Hepatocyte (in vitro differentiated cells): ENCODE data around the gene GPATCH4. TPM values are rescaled to one million over a fixed set of nuclear protein-coding genes. Genes with fewer than 3 reads are reported as not detected.

Experiments
- DNase-seq: peaks from one replicate; pipeline ENCODE4 v3.0.0-alpha.2; 2016; ENCODE audit warnings: low spot score
- H2AFZ ChIP-seq: fragments of 200-600 bp; sonication (generic); 2 replicates; pipeline ENCODE4 v1.6.0; 2016; ENCODE audit warnings: antibody characterized with exemption, mild to moderate bottlenecking
- H3K27ac ChIP-seq: fragments of 200-600 bp; sonication (generic); 2 replicates; pipeline ENCODE4 v1.5.1; 2016; ENCODE audit warnings: mild to moderate bottlenecking
- H3K27me3 ChIP-seq: fragments of 200-600 bp; sonication (generic); 2 replicates; pipeline ENCODE4 v1.6.1; 2016
- H3K36me3 ChIP-seq: fragments of 200-600 bp; sonication (generic); replicated peaks from 2 replicates; pipeline ENCODE4 v1.5.1; 2016; ENCODE audit warnings: low read depth; ENCODE audit not compliant: insufficient read depth
- H3K4me1 ChIP-seq: fragments of 200-600 bp; sonication (generic); 2 replicates; pipeline ENCODE4 v1.5.1; 2016; ENCODE audit warnings: mild to moderate bottlenecking, moderate library complexity; ENCODE audit not compliant: insufficient read depth
- H3K4me2 ChIP-seq: fragments of 200-600 bp; sonication (generic); 2 replicates; pipeline ENCODE4 v1.6.0; 2016
- H3K4me3 ChIP-seq: fragments of 200-600 bp; sonication (generic); 2 replicates; pipeline ENCODE4 v1.5.1; 2016; ENCODE audit warnings: mild to moderate bottlenecking
- H3K79me2 ChIP-seq: fragments of 200-600 bp; sonication (generic); 2 replicates; pipeline ENCODE4 v1.6.0; 2017; ENCODE audit warnings: mild to moderate bottlenecking
- H3K9me2 ChIP-seq: fragments of 200-600 bp; sonication (generic); replicated peaks from 2 replicates; pipeline ENCODE4 v1.6.0; 2017; ENCODE audit warnings: mild to moderate bottlenecking; ENCODE audit not compliant: insufficient read depth
- H3K9me3 ChIP-seq: fragments of 200-600 bp; sonication (generic); 2 replicates; pipeline ENCODE4 v1.5.1; 2016; ENCODE audit warnings: low read depth, mild to moderate bottlenecking
- H4K20me1 ChIP-seq: fragments of 200-600 bp; sonication (generic); 2 replicates; pipeline ENCODE4 v1.6.0; 2016; ENCODE audit warnings: mild to moderate bottlenecking; ENCODE audit not compliant: insufficient read depth, poor library complexity, severe bottlenecking
- EZH2 ChIP-seq: fragments of 200-600 bp; sonication (generic); IDR thresholded peaks from 2 replicates; pipeline ENCODE4 v1.6.1; 2016; ENCODE audit warnings: antibody characterized with exemption, mild to moderate bottlenecking, borderline replicate concordance
- EZH2phosphoT487 ChIP-seq: fragments of 200-600 bp; sonication (generic); IDR thresholded peaks from one replicate; pipeline ENCODE4 v1.6.1; 2018; ENCODE audit warnings: antibody characterized with exemption, mild to moderate bottlenecking, low read depth, moderate library complexity; ENCODE audit not compliant: unreplicated experiment, severe bottlenecking
- WGBS: methylation state at CpG from one replicate; pipeline ENCODE4 v1.1.6; 2016; ENCODE audit warnings: low lambda C conversion rate; ENCODE audit errors: missing lambda C conversion rate; 5-methylcytosine and 5-hydroxymethylcytosine counted together
- polyA plus RNA-seq: library from polyadenylated mRNA; unstranded; fragments of >200 nt; fragmentation: Nextera tagmentation; extraction: Ambion mirVana; gene quantifications from 2 replicates; pipeline ENCODE4 v1.2.1, GENCODE V29; 2016
- total RNA-seq: library from RNA; depleted of rRNA; stranded (reverse); fragments of >200 nt; gene quantifications from 2 replicates; pipeline ENCODE4 v1.2.3, GENCODE V29; 2014
- TF ChIP-seq, protein P1 (sequence below): fragments of 200-600 bp; sonication (generic); IDR thresholded peaks from 2 replicates; pipeline ENCODE4 v1.5.1; 2016; ENCODE audit warnings: antibody characterized with exemption, mild to moderate bottlenecking; ENCODE audit not compliant: poor library complexity

The GPATCH4 gene
- total and polyA plus RNA-seq, 2 experiments from 2014 or later = 5.6 to 28.3 TPM

DNA sequence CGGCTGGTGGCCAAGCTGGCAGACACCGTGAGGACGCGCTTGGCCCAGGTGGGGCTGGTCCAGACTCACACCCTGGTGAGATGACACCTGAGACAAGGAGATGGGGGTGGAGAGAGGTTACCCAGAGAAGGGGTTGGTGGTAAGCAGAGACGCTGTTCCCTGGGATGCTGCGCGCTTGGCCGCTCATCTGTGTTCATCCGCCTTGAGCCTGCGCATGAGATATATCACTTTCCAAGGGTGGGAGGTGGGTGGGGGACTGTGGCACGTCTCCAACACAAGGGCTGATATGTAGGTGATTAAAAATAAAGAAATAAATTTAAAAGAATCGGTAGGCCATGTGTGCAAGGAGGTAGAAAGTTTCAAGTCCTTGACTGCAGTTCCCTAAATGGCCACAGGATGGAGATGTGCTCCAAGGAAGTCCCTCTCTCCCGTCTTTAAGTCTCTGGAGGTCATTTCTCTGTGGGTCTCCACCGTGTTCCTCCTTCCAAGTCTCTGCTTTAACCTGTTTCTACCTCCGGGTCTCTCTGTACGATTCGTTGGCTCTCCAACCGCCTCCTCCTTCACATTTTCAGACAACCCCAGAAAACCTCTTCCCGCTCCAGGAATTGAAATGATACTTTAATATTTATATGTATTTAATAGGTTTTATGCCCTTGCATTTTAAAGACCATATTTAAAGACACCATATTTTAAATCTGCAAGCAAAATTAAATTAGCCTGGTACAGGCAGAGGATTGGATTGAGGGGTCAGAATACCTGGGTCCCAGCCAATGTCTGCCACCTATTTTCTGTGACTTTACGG, 17.3 kb downstream of the GPATCH4 start:
- 54% methylated on average over 20 of the region's 20 CpGs for WGBS
- Histone ChIP-seq H3K4me2 (no peak overlapping the region), H3K27ac (no peak overlapping the region), H3K36me3 (no peaks in the 10 kb centered on the region), H3K9me3 (no peaks in the 10 kb centered on the region), H3K4me3 (no peak overlapping the region), H3K4me1 (no peaks in the 10 kb centered on the region), H3K79me2 (no peaks in the 10 kb centered on the region), H3K27me3 (no peaks in the 10 kb centered on the region), H4K20me1 (no peaks in the 10 kb centered on the region), H2AFZ (no peak overlapping the region), H3K9me2 (no peaks in the 10 kb centered on the region)
- peak; percentile 91 for DNase-seq
- TF ChIP-seq, protein P1, sequence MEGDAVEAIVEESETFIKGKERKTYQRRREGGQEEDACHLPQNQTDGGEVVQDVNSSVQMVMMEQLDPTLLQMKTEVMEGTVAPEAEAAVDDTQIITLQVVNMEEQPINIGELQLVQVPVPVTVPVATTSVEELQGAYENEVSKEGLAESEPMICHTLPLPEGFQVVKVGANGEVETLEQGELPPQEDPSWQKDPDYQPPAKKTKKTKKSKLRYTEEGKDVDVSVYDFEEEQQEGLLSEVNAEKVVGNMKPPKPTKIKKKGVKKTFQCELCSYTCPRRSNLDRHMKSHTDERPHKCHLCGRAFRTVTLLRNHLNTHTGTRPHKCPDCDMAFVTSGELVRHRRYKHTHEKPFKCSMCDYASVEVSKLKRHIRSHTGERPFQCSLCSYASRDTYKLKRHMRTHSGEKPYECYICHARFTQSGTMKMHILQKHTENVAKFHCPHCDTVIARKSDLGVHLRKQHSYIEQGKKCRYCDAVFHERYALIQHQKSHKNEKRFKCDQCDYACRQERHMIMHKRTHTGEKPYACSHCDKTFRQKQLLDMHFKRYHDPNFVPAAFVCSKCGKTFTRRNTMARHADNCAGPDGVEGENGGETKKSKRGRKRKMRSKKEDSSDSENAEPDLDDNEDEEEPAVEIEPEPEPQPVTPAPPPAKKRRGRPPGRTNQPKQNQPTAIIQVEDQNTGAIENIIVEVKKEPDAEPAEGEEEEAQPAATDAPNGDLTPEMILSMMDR = peak; percentile 82
- TF ChIP-seq EZH2 = no peak
- TF ChIP-seq EZH2phosphoT487 = no peak

DNA sequence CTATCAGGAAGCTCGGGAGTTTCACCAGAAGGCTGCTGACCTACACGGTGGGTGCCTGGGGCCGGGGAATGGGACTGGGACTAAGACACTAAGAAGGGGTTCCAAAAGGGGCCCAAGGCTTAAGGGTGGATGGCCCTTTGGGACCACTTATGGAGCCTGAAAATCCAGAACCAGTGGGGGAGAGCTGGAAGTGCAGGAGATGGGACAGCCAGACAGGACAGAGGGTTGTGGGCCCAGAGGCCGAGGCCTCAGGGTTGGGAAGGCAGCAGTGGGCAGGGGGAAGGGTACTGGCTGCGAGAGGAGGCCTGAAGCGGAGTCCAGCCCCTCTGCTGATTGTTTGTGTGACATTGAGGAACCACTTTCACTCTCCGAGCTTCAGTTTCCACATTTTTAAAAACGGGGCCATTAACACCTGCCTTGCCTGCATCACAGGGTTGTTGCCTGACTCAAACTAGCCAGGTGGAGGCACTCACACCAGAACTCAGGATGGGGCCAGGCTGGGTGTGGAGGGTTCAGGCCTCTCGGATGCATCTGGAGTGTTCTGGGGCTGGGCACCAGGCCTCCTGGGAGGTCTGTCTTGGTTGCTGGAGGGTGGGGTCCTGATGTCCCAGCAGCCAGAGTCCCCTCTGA, 18.8 kb downstream of the GPATCH4 start:
- H3K27me3 ChIP-seq = no peaks in the 10 kb centered on the region
- no peaks in the 10 kb centered on the region for H3K79me2 ChIP-seq
- H4K20me1 ChIP-seq = no peaks in the 10 kb centered on the region
- no peak overlapping the region for H2AFZ ChIP-seq
- DNase-seq = no peak
- H3K4me1 ChIP-seq = no peaks in the 10 kb centered on the region
- H3K27ac ChIP-seq = no peak overlapping the region
- no peaks in the 10 kb centered on the region for H3K9me3 ChIP-seq
- no peaks in the 10 kb centered on the region for H3K36me3 ChIP-seq
- H3K4me3 ChIP-seq = no peak overlapping the region
- TF ChIP-seq, protein P1 = no peak
- H3K4me2 ChIP-seq = no peak overlapping the region
- WGBS = 85% methylated on average over 9 of the region's 9 CpGs
- H3K9me2 ChIP-seq = no peaks in the 10 kb centered on the region

DNA sequence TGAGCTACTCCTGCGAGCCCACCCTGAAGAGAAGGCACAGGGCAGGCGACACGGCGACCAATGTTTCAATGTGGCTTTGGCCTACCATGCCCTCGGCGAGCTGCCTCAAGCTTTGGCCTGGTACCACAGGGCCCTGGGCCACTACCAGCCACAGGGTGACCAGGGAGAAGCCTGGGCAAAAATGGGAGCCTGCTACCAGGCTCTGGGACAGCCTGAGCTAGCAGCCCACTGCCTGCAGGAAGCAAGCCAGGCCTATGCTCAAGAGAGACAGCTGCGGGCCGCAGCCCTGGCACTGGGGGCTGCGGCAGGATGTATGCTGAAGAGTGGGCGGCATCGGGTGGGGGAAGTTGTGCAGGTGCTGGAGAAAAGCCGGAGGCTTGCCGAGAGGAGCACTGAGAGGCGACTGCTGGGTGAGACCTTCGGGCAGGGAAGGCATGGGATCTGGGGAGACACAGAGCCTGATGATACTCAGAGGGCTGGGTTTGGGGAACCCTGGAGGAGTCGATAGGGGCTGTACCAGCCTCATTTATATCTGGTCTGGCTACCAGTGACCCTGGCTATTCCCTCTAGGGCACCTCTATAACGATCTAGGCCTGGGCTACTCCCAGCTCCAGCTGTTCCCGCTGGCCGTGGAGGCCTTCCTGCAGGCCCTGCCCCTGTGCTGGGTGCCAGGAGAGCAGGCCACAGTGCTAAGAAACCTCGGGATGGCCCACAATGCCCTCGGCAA, 19.5 kb downstream of the GPATCH4 start:
- Histone ChIP-seq H3K36me3 (no peaks in the 10 kb centered on the region), H3K9me2 (no peaks in the 10 kb centered on the region), H3K27me3 (no peaks in the 10 kb centered on the region), H3K9me3 (no peaks in the 10 kb centered on the region), H3K4me2 (no peak overlapping the region), H3K79me2 (no peaks in the 10 kb centered on the region), H3K27ac (no peak overlapping the region), H3K4me3 (no peak overlapping the region), H3K4me1 (no peaks in the 10 kb centered on the region), H4K20me1 (no peaks in the 10 kb centered on the region), H2AFZ (no peak overlapping the region)
- TF ChIP-seq EZH2phosphoT487 (no peak), EZH2 (no peak)
- TF ChIP-seq, protein P1 = no peak
- no peak for DNase-seq
- 89% methylated on average over 21 of the region's 21 CpGs for WGBS
